H9 (cell line): ENCODE data around the gene SLC16A7. TPM values are rescaled to one million over a fixed set of nuclear protein-coding genes. Genes with fewer than 3 reads are reported as not detected.

ENCODE experiments used
- DNase-seq: peaks from one replicate; pipeline ENCODE4 v3.0.0-alpha.2; 2017
- H2AFZ ChIP-seq: one replicate; pipeline ENCODE4 v1.6.1; 2013; ENCODE audit warnings: mild to moderate bottlenecking, low read length, control low read depth, moderate library complexity
- H2AK5ac ChIP-seq: 2 replicates; pipeline ENCODE4 v1.6.1; 2013; ENCODE audit warnings: low read length, control low read depth, mixed read lengths; ENCODE audit not compliant: insufficient read length
- H2BK120ac ChIP-seq: one replicate; pipeline ENCODE4 v1.6.1; 2013; ENCODE audit warnings: low read depth, mild to moderate bottlenecking, low read length, control low read depth, inconsistent platforms; ENCODE audit not compliant: poor library complexity, severe bottlenecking
- H2BK12ac ChIP-seq: 2 replicates; pipeline ENCODE4 v1.6.1; 2013; ENCODE audit warnings: low read length, control low read depth, mixed read lengths, low read depth; ENCODE audit not compliant: insufficient read length
- H2BK15ac ChIP-seq: 2 replicates; pipeline ENCODE4 v1.6.1; 2013; ENCODE audit warnings: low read depth, low read length, control low read depth
- H2BK20ac ChIP-seq: one replicate; pipeline ENCODE4 v1.6.1; 2013; ENCODE audit warnings: low read depth, mild to moderate bottlenecking, low read length, control low read depth, inconsistent platforms; ENCODE audit not compliant: poor library complexity, severe bottlenecking
- H2BK5ac ChIP-seq: 2 replicates; pipeline ENCODE4 v1.6.1; 2013; ENCODE audit warnings: low read length, control low read depth, mixed read lengths; ENCODE audit not compliant: insufficient read length
- H3K14ac ChIP-seq: 2 replicates; pipeline ENCODE4 v1.6.1; 2013; ENCODE audit warnings: low read length, control low read depth; ENCODE audit not compliant: insufficient read depth
- H3K18ac ChIP-seq: 2 replicates; pipeline ENCODE4 v1.6.1; 2013; ENCODE audit warnings: low read depth, mild to moderate bottlenecking, mixed read lengths, low read length, control low read depth; ENCODE audit not compliant: insufficient read length
- H3K23ac ChIP-seq: 2 replicates; pipeline ENCODE4 v1.6.1; 2013; ENCODE audit warnings: low read length, control low read depth, mixed read lengths, low read depth; ENCODE audit not compliant: insufficient read length
- H3K23me2 ChIP-seq: 2 replicates; pipeline ENCODE4 v1.6.1; 2013; ENCODE audit warnings: low read depth, mild to moderate bottlenecking, mixed read lengths, low read length, control low read depth; ENCODE audit not compliant: insufficient read length, poor library complexity, severe bottlenecking
- H3K27ac ChIP-seq: 2 replicates; pipeline ENCODE4 v1.5.1; 2013; ENCODE audit warnings: low read length, control low read depth, mixed read lengths, low read depth; ENCODE audit not compliant: insufficient read length
- H3K27me3 ChIP-seq: 2 replicates; pipeline ENCODE4 v1.6.1; 2013; ENCODE audit warnings: low read length, control low read depth, inconsistent platforms; ENCODE audit not compliant: insufficient read depth
- H3K4ac ChIP-seq: 2 replicates; pipeline ENCODE4 v1.6.1; 2013; ENCODE audit warnings: low read depth, mild to moderate bottlenecking, control low read depth, inconsistent platforms, low read length, moderate library complexity
- H3K4me1 ChIP-seq: 2 replicates; pipeline ENCODE4 v1.6.1; 2013; ENCODE audit warnings: low read length, control low read depth, inconsistent platforms; ENCODE audit not compliant: insufficient read depth
- H3K4me2 ChIP-seq: 2 replicates; pipeline ENCODE4 v1.6.1; 2013; ENCODE audit warnings: low read length, control low read depth, mixed read lengths; ENCODE audit not compliant: insufficient read length, insufficient read depth
- H3K56ac ChIP-seq: 2 replicates; pipeline ENCODE4 v1.6.1; 2013; ENCODE audit warnings: low read depth, mild to moderate bottlenecking, mixed read lengths, low read length, control low read depth; ENCODE audit not compliant: insufficient read length
- H3K79me1 ChIP-seq: 2 replicates; pipeline ENCODE4 v1.6.1; 2013; ENCODE audit warnings: low read depth, mild to moderate bottlenecking, moderate library complexity, low read length, control low read depth, inconsistent platforms; ENCODE audit not compliant: insufficient read depth, poor library complexity, severe bottlenecking
- H3K79me2 ChIP-seq: 2 replicates; pipeline ENCODE4 v1.6.1; 2013; ENCODE audit warnings: low read length, control low read depth, inconsistent platforms; ENCODE audit not compliant: insufficient read depth
- H3K9ac ChIP-seq: 2 replicates; pipeline ENCODE4 v1.6.1; 2013; ENCODE audit warnings: low read length, control low read depth, mixed read lengths; ENCODE audit not compliant: insufficient read length; ENCODE audit errors: extremely low read depth
- H3K9me3 ChIP-seq: one replicate; pipeline ENCODE4 v1.6.1; 2013; ENCODE audit warnings: low read depth, low read length, inconsistent platforms; ENCODE audit not compliant: control insufficient read depth
- H3T11ph ChIP-seq: one replicate; pipeline ENCODE4 v1.6.1; 2013; ENCODE audit warnings: mild to moderate bottlenecking, low read length, control low read depth, inconsistent platforms
- H4K20me1 ChIP-seq: one replicate; pipeline ENCODE4 v1.6.1; 2013; ENCODE audit not compliant: control insufficient read depth, insufficient read length, insufficient read depth
- H4K5ac ChIP-seq: 2 replicates; pipeline ENCODE4 v1.6.1; 2013; ENCODE audit warnings: low read depth, mild to moderate bottlenecking, mixed read lengths, low read length, control low read depth; ENCODE audit not compliant: insufficient read length
- H4K8ac ChIP-seq: replicated peaks from 2 replicates; pipeline ENCODE4 v1.6.1; 2013; ENCODE audit warnings: low read length, control low read depth, mixed read lengths, low read depth; ENCODE audit not compliant: insufficient read length
- H4K91ac ChIP-seq: 2 replicates; pipeline ENCODE4 v1.6.1; 2013; ENCODE audit warnings: low read depth, mild to moderate bottlenecking, moderate library complexity, mixed read lengths, low read length, control low read depth; ENCODE audit not compliant: insufficient read length
- H3K27ac Mint-ChIP-seq, 3 experiments: 2 replicates in 2 of 3; 3 replicates in 1 of 3; pipeline ENCODE4 v1.8.0; 2020 to 2021; ENCODE audit warnings: mixed read lengths in 3 of 3, mild to moderate bottlenecking in 1 of 3, moderate library complexity in 1 of 3
- H3K27me3 Mint-ChIP-seq: 2 replicates; pipeline ENCODE4 v1.8.0; 2021; ENCODE audit warnings: low read depth, mild to moderate bottlenecking, moderate library complexity, mixed read lengths
- H3K36me3 Mint-ChIP-seq, 3 experiments: 2 replicates in 2 of 3; 3 replicates in 1 of 3; pipeline ENCODE4 v1.8.0; 2020 to 2021; ENCODE audit warnings: low read depth in 3 of 3, mixed read lengths in 3 of 3; ENCODE audit not compliant: insufficient read depth in 1 of 3
- H3K4me1 Mint-ChIP-seq, 2 experiments: 2 replicates each; pipeline ENCODE4 v1.8.0; 2020; ENCODE audit warnings: mixed read lengths in 2 of 2
- H3K4me3 Mint-ChIP-seq, 2 experiments: 2 replicates in 1 of 2; 3 replicates in 1 of 2; pipeline ENCODE4 v1.8.0; 2020 to 2021; ENCODE audit warnings: mild to moderate bottlenecking in 2 of 2, mixed read lengths in 2 of 2, moderate library complexity in 1 of 2
- H3K9me3 Mint-ChIP-seq, 2 experiments: 2 replicates in 1 of 2; 3 replicates in 1 of 2; pipeline ENCODE4 v1.8.0; 2020; ENCODE audit warnings: mild to moderate bottlenecking in 2 of 2, mixed read lengths in 2 of 2, moderate library complexity in 1 of 2
- WGBS: extraction: QIAGEN DNeasy Blood & Tissue Kit; methylation state at CpG from one replicate; pipeline ENCODE4 v1.1.7; 2013; ENCODE audit warnings: missing lambda C conversion rate, low lambda C conversion rate, mixed read lengths; ENCODE audit not compliant: insufficient read length; ENCODE audit errors: extremely low coverage; 5-methylcytosine and 5-hydroxymethylcytosine counted together
- total RNA-seq: library from RNA; stranded (reverse); gene quantifications from 2 replicates; pipeline ENCODE4 v1.2.1, GENCODE V29; 2021
- TF ChIP-seq, protein P1 (sequence below): fragments of 200-600 bp; sonication (generic); conservative IDR thresholded peaks from 3 replicates; pipeline ENCODE4 v1.8.0; 2021; ENCODE audit warnings: antibody characterized with exemption, mild to moderate bottlenecking

SLC16A7 gene
- total RNA-seq, 1 experiment from 2014 or later: 2.2 TPM

GRCh38 chr12:59643550-59643949 is 47.7 kb downstream of the SLC16A7 start:
- Histone ChIP-seq H3K4me1 (peaks cover 2% of the 10 kb centered on the region; the same call in 1 of the 2 replicates), H3K56ac (no peak overlapping the region), H2BK20ac (no peak overlapping the region), H4K91ac (no peak overlapping the region), H3K27me3 (no peaks in the 10 kb centered on the region), H3K27ac (no peak overlapping the region), H2BK120ac (no peak overlapping the region), H3K23ac (no peak overlapping the region), H3K4me2 (no peak overlapping the region), H3K79me1 (no peaks in the 10 kb centered on the region), H2AFZ (no peak overlapping the region), H2AK5ac (no peak overlapping the region), H3K23me2 (peaks cover 3% of the 10 kb centered on the region), H2BK15ac (no peak overlapping the region), H3K9ac (no peak overlapping the region), H4K20me1 (no peaks in the 10 kb centered on the region), H3K4ac (no peak overlapping the region), H3K18ac (no peak overlapping the region), H3T11ph (no peak overlapping the region), H3K14ac (no peak overlapping the region), H2BK5ac (no peak overlapping the region), H4K8ac (no peak overlapping the region), H3K9me3 (no peaks in the 10 kb centered on the region), H3K79me2 (no peaks in the 10 kb centered on the region), H4K5ac (no peak overlapping the region), H2BK12ac (no peak overlapping the region)
- WGBS: no CpG with 5 or more reads among the region's 3 CpGs
- Mint-ChIP-seq H3K27me3 (no peaks in the 10 kb centered on the region), H3K36me3 (peaks cover 1 to 4% (median 4%) of the 10 kb centered on the region in 3 experiments; a peak in 4 of 7 replicates), H3K27ac (no peak overlapping the region), H3K4me3 (no peak overlapping the region), H3K4me1 (peaks cover 6 to 7% of the 10 kb centered on the region in 2 experiments), H3K9me3 (peaks cover 3 to 8% of the 10 kb centered on the region in 2 experiments; a peak in 3 of 5 replicates)
- DNase-seq: no peak
- TF ChIP-seq, protein P1, sequence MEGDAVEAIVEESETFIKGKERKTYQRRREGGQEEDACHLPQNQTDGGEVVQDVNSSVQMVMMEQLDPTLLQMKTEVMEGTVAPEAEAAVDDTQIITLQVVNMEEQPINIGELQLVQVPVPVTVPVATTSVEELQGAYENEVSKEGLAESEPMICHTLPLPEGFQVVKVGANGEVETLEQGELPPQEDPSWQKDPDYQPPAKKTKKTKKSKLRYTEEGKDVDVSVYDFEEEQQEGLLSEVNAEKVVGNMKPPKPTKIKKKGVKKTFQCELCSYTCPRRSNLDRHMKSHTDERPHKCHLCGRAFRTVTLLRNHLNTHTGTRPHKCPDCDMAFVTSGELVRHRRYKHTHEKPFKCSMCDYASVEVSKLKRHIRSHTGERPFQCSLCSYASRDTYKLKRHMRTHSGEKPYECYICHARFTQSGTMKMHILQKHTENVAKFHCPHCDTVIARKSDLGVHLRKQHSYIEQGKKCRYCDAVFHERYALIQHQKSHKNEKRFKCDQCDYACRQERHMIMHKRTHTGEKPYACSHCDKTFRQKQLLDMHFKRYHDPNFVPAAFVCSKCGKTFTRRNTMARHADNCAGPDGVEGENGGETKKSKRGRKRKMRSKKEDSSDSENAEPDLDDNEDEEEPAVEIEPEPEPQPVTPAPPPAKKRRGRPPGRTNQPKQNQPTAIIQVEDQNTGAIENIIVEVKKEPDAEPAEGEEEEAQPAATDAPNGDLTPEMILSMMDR: no peak
